MCF 10A (cell line): ENCODE results near the gene SUPT6H. TPM values are rescaled to one million over a fixed set of nuclear protein-coding genes. Genes with fewer than 3 reads are reported as not detected.

Experiments used
- BruUV-seq: library from RNA; stranded (reverse); fragments of 400-500 nt; replicated peaks from 2 replicates; lab custom pipeline; 2021; lab: Mats Ljungman, UMichigan
- CTCF ChIA-PET: fragments of 300-600 bp; sonication (Branson Sonifier 250); formaldehyde crosslinking; extraction: SDS; loops from one replicate; lab custom pipeline; 2021; ENCODE audit warnings: antibody characterized with exemption, inconsistent platforms; lab: Yijun Ruan, JAX
- POLR2A ChIA-PET: fragments of 300-600, 350-650 bp; sonication (Branson Sonifier 250); formaldehyde crosslinking; extraction: SDS; loops from one replicate; lab custom pipeline; 2020; ENCODE audit warnings: antibody characterized with exemption, inconsistent platforms; lab: Yijun Ruan, JAX
- DNase-seq: peaks from one replicate; pipeline ENCODE4 v3.0.0-alpha.2; 2018; ENCODE audit not compliant: unreplicated experiment
- H3K27ac Mint-ChIP-seq: one replicate; pipeline ENCODE4 v1.8.0; 2022; ENCODE audit warnings: mild to moderate bottlenecking, low read depth, mixed read lengths; ENCODE audit not compliant: unreplicated experiment
- H3K27me3 Mint-ChIP-seq: one replicate; pipeline ENCODE4 v1.8.0; 2022; ENCODE audit warnings: mixed read lengths; ENCODE audit not compliant: insufficient read depth, unreplicated experiment
- H3K36me3 Mint-ChIP-seq: one replicate; pipeline ENCODE4 v1.8.0; 2022; ENCODE audit warnings: mild to moderate bottlenecking, moderate library complexity, mixed read lengths; ENCODE audit not compliant: insufficient read depth, unreplicated experiment
- H3K4me1 Mint-ChIP-seq: one replicate; pipeline ENCODE4 v1.8.0; 2022; ENCODE audit warnings: mixed read lengths; ENCODE audit not compliant: insufficient read depth, unreplicated experiment
- H3K4me3 Mint-ChIP-seq: one replicate; pipeline ENCODE4 v1.8.0; 2022; ENCODE audit warnings: mild to moderate bottlenecking, moderate library complexity, mixed read lengths; ENCODE audit not compliant: unreplicated experiment
- H3K9me3 Mint-ChIP-seq: one replicate; pipeline ENCODE4 v1.8.0; 2022; ENCODE audit warnings: mixed read lengths; ENCODE audit not compliant: unreplicated experiment
- intact Hi-C: fragments of 100-400 bp; cut with micrococcal nuclease; formaldehyde crosslinking; loops from 2 replicates; pipeline ENCODE4 v1.14.1; 2022
- total RNA-seq: library from RNA; stranded (reverse); gene quantifications from 2 replicates; pipeline ENCODE4 v1.2.3, GENCODE V29; 2022
- TF ChIP-seq, protein P1 (sequence below): fragments of 200-600 bp; IDR thresholded peaks from one replicate; pipeline ENCODE4 v1.8.0; 2022; ENCODE audit warnings: antibody characterized with exemption, mild to moderate bottlenecking; ENCODE audit not compliant: unreplicated experiment

SUPT6H gene
- total RNA-seq, 1 experiment from 2014 or later, result 81.7 TPM

DNA sequence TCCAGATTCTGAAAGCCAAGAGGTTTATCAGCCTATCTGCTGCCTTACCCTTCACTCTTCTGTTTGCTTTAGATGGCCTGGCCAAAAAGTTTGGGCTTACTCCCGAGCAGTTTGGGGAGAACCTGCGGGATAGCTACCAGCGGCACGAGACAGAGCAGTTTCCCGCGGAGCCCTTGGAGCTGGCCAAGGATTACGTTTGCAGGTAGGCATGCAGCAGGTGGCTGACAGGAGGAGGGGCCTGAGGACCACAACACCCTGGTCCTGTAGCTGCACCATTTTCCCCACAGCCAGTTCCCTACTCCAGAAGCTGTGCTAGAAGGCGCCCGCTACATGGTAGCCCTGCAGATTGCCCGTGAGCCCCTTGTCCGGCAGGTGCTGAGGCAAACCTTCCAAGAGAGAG lies 20.6 kb downstream of the SUPT6H start:
- intact Hi-C loops, result no loop called here
- peaks cover 98% of the 10 kb centered on the region for H3K36me3 Mint-ChIP-seq
- no peak overlapping the region for H3K27ac Mint-ChIP-seq
- no TSS peak for BruUV-seq
- DNase-seq, result no peak
- no peaks in the 10 kb centered on the region for H3K27me3 Mint-ChIP-seq
- TF ChIP-seq, protein P1, sequence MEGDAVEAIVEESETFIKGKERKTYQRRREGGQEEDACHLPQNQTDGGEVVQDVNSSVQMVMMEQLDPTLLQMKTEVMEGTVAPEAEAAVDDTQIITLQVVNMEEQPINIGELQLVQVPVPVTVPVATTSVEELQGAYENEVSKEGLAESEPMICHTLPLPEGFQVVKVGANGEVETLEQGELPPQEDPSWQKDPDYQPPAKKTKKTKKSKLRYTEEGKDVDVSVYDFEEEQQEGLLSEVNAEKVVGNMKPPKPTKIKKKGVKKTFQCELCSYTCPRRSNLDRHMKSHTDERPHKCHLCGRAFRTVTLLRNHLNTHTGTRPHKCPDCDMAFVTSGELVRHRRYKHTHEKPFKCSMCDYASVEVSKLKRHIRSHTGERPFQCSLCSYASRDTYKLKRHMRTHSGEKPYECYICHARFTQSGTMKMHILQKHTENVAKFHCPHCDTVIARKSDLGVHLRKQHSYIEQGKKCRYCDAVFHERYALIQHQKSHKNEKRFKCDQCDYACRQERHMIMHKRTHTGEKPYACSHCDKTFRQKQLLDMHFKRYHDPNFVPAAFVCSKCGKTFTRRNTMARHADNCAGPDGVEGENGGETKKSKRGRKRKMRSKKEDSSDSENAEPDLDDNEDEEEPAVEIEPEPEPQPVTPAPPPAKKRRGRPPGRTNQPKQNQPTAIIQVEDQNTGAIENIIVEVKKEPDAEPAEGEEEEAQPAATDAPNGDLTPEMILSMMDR, result no peak
- no peaks in the 10 kb centered on the region for H3K4me1 Mint-ChIP-seq
- ChIA-PET CTCF (interaction anchor here (0.6 to 1.8 kb wide), 2 partner anchors 8 to 431 kb away, joined by 3 to 6 read pairs; no protein-coding TSS in a partner anchor), POLR2A (interaction anchor here (1.2 to 3.6 kb wide), 4 partner anchors 8 to 28 kb away, joined by 3 to 11 read pairs (median 4); partner anchors contain the start of genes SDF2 and SUPT6H)
- H3K9me3 Mint-ChIP-seq, result no peaks in the 10 kb centered on the region
- H3K4me3 Mint-ChIP-seq, result no peak overlapping the region

DNA sequence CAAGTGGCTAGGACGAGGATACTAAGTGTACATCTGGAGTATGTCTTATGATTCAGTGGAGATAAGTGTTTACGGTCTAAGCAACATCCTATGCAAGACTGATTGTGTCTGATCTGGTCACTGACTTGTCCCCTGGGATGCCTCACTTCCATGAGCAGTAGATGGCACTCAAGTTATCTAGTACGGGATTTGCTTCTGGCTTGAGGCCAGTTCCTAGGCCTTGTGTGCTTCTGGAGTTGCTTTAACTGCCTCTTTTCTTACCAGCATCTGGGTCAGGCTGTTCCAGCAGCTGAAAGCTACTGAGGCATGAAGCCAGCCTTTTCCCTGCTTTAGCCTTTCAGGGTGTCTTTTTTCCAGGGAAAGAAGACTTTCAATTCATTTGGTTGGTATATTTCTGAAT lies 23.0 kb downstream of the SUPT6H start:
- BruUV-seq, result no TSS peak
- H3K27me3 Mint-ChIP-seq, result no peaks in the 10 kb centered on the region
- no peaks in the 10 kb centered on the region for H3K9me3 Mint-ChIP-seq

DNA sequence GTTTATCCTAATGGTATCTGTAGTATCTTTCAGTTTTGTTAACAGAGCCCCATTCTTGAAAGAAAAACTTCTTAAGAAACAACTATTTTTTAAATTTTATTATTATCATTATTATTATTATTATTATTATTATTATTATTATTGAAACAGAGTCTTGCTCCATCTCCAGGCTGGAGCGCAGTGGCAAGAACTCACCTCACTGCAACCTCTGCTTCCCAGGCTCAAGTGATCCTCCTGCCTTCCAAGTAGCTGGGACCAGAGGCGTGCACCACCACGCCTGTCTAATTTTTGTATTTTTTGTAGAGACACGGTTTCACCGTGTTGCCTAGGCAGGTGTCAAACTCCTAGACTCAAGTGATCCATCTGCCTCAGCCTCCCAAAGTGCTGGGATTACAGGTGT lies 23.4 kb downstream of the SUPT6H start:
- BruUV-seq, result no TSS peak
- TF ChIP-seq, protein P1, result no peak
- Mint-ChIP-seq H3K4me3 (no peak overlapping the region), H3K9me3 (no peaks in the 10 kb centered on the region), H3K4me1 (no peaks in the 10 kb centered on the region), H3K27ac (peak overlapping the region; percentile 49), H3K36me3 (peaks cover 100% of the 10 kb centered on the region), H3K27me3 (no peaks in the 10 kb centered on the region)
- intact Hi-C loops, result no loop called here
- ChIA-PET CTCF (interaction anchor here (0.6 kb wide), 1 partner anchor 37 kb away, joined by 4 read pairs; no protein-coding TSS in a partner anchor), POLR2A (interaction anchor here (0.6 to 1.4 kb wide), 3 partner anchors 8 to 37 kb away, joined by 3 to 8 read pairs (median 5); partner anchors contain the start of genes SDF2 and SUPT6H)
- no peak for DNase-seq

More for the DNA sequence above, 23.0 kb downstream of the SUPT6H start:
- intact Hi-C loops, result no loop called here
- DNase-seq, result peak; percentile 52
- POLR2A ChIA-PET, result interaction anchor here (0.6 kb wide), 1 partner anchor 36 kb away, joined by 3 read pairs; no protein-coding TSS in a partner anchor
- Mint-ChIP-seq H3K4me3 (no peak overlapping the region), H3K36me3 (peaks cover 99% of the 10 kb centered on the region), H3K27ac (no peak overlapping the region), H3K4me1 (no peaks in the 10 kb centered on the region)
- CTCF ChIA-PET, result no interaction called here
- TF ChIP-seq, protein P1, result no peak

DNA sequence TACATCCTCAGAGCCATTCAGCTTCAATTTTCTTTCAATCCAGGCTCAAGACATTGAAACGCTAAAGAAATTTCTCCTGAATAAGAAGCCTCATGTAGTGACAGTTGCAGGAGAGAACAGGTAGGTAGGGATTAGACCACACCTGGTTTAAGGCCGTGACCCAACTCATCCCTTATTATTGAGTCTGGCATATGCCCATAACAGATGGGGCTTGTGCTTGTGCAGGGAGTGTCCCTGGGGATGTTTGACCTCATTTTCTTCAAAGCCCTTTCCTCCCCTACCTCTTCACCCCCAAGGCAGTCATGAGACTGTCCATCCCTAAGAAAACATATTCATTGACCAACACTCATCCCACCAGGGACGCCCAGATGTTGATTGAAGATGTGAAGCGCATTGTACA lies 24.3 kb downstream of the SUPT6H start:
- Mint-ChIP-seq H3K27ac (no peak overlapping the region), H3K4me1 (no peaks in the 10 kb centered on the region), H3K4me3 (no peak overlapping the region), H3K27me3 (no peaks in the 10 kb centered on the region), H3K36me3 (peaks cover 100% of the 10 kb centered on the region), H3K9me3 (no peaks in the 10 kb centered on the region)
- no peak for DNase-seq
- intact Hi-C loops, result no loop called here
- CTCF ChIA-PET, result interaction anchor here (0.6 to 1.6 kb wide), 2 partner anchors 9 to 328 kb away, joined by 3 to 4 read pairs; no protein-coding TSS in a partner anchor
- BruUV-seq, result no TSS peak
- POLR2A ChIA-PET, result interaction anchor here (0.9 to 1.4 kb wide), 2 partner anchors 9 to 24 kb away, joined by 5 to 8 read pairs; partner anchors contain the start of genes SDF2 and SUPT6H
- TF ChIP-seq, protein P1, result no peak
